PFSK-1 (cell line): ENCODE data around the gene NFKB1.

Experiments used
- FOXP2 ChIP-seq: optimal IDR thresholded peaks from 2 replicates; pipeline ENCODE3; 2011; ENCODE audit warnings: borderline replicate concordance, control low read depth, inconsistent platforms; ENCODE audit not compliant: insufficient read depth; ENCODE audit errors: extremely low read length, extremely low read depth
- POLR2AphosphoS5 ChIP-seq: IDR thresholded peaks from 2 replicates; pipeline ENCODE4 v1.6.1; 2012; ENCODE audit warnings: low read depth, mild to moderate bottlenecking, control low read depth, low read length, moderate library complexity
- REST ChIP-seq, 2 experiments: IDR thresholded peaks; 2 replicates each; pipeline versions ENCODE4 v1.6.1 to v1.8.0; 2011 to 2012; ENCODE audit warnings: low read depth in 2 of 2, low read length in 2 of 2, control low read depth in 1 of 2, inconsistent platforms in 1 of 2, mild to moderate bottlenecking in 1 of 2, moderate library complexity in 1 of 2; ENCODE audit not compliant: insufficient read depth in 1 of 2
- SIN3A ChIP-seq: IDR thresholded peaks from 2 replicates; pipeline ENCODE4 v1.6.1; 2012; ENCODE audit warnings: mild to moderate bottlenecking, low read length, moderate library complexity, borderline replicate concordance; ENCODE audit not compliant: insufficient read depth
- TAF1 ChIP-seq: IDR thresholded peaks from 2 replicates; pipeline ENCODE4 v1.6.1; 2012; ENCODE audit warnings: low read length, control low read depth, borderline replicate concordance; ENCODE audit not compliant: insufficient read depth

Gene NFKB1

GRCh38 chr4:102518703-102519131 lies 17.6 kb downstream of the NFKB1 start:
- TF ChIP-seq TAF1 (no peak), REST (IDR thresholded peaks at IDR 0.05; ENCODE audit: insufficient read depth in 1 of 2, low read depth in 2 of 2, low read length in 2 of 2) (no peak), SIN3A (no peak), FOXP2 (no peak), POLR2AphosphoS5 (no peak)

- TF ChIP-seq SIN3A (no peak), TAF1 (no peak), REST (IDR thresholded peaks at IDR 0.05; ENCODE audit: insufficient read depth in 1 of 2, low read depth in 2 of 2, low read length in 2 of 2) (no peak), FOXP2 (no peak), POLR2AphosphoS5 (no peak)
Observed at GRCh38 chr4:102519925-102520324, 18.8 kb downstream of the NFKB1 start.

GRCh38 chr4:102521570-102521969 lies 20.4 kb downstream of the NFKB1 start:
- no peak for TF ChIP-seq SIN3A
- no peak for TF ChIP-seq REST (IDR thresholded peaks at IDR 0.05; ENCODE audit: insufficient read depth in 1 of 2, low read depth in 2 of 2, low read length in 2 of 2)
- TF ChIP-seq TAF1: no peak
- TF ChIP-seq FOXP2: no peak
- no peak for TF ChIP-seq POLR2AphosphoS5

- TF ChIP-seq TAF1 (no peak), POLR2AphosphoS5 (no peak), SIN3A (no peak), REST (IDR thresholded peaks at IDR 0.05; ENCODE audit: insufficient read depth in 1 of 2, low read depth in 2 of 2, low read length in 2 of 2) (no peak), FOXP2 (no peak)
Observed at GRCh38 chr4:102522031-102522440, 20.9 kb downstream of the NFKB1 start.

- TF ChIP-seq REST (IDR thresholded peaks at IDR 0.05; ENCODE audit: insufficient read depth in 1 of 2, low read depth in 2 of 2, low read length in 2 of 2) (no peak), FOXP2 (no peak), TAF1 (no peak), SIN3A (no peak), POLR2AphosphoS5 (no peak)
Observed at GRCh38 chr4:102524691-102525090, 23.5 kb downstream of the NFKB1 start.
